ENCODE results near the gene HS3ST3B1.

GRCh38 chr17:14331982-14332298 lies 31.1 kb downstream of the HS3ST3B1 start:
- TF ChIP-seq POLR2A (IDR thresholded peaks at IDR 0.05), result no peak
- TF ChIP-seq CTCF (IDR thresholded peaks at IDR 0.05), result no peak
